H9 (cell line): ENCODE measurements around the gene DIP2C. TPM values are rescaled to one million over a fixed set of nuclear protein-coding genes. Genes with fewer than 3 reads are reported as not detected.

Experiments used
- DNase-seq: peaks from one replicate; pipeline ENCODE4 v3.0.0-alpha.2; 2017
- H2AFZ ChIP-seq: one replicate; pipeline ENCODE4 v1.6.1; 2013; ENCODE audit warnings: mild to moderate bottlenecking, low read length, control low read depth, moderate library complexity
- H2AK5ac ChIP-seq: 2 replicates; pipeline ENCODE4 v1.6.1; 2013; ENCODE audit warnings: low read length, control low read depth, mixed read lengths; ENCODE audit not compliant: insufficient read length
- H2BK120ac ChIP-seq: one replicate; pipeline ENCODE4 v1.6.1; 2013; ENCODE audit warnings: low read depth, mild to moderate bottlenecking, low read length, control low read depth, inconsistent platforms; ENCODE audit not compliant: poor library complexity, severe bottlenecking
- H2BK12ac ChIP-seq: 2 replicates; pipeline ENCODE4 v1.6.1; 2013; ENCODE audit warnings: low read length, control low read depth, mixed read lengths, low read depth; ENCODE audit not compliant: insufficient read length
- H2BK15ac ChIP-seq: 2 replicates; pipeline ENCODE4 v1.6.1; 2013; ENCODE audit warnings: low read depth, low read length, control low read depth
- H2BK20ac ChIP-seq: one replicate; pipeline ENCODE4 v1.6.1; 2013; ENCODE audit warnings: low read depth, mild to moderate bottlenecking, low read length, control low read depth, inconsistent platforms; ENCODE audit not compliant: poor library complexity, severe bottlenecking
- H2BK5ac ChIP-seq: 2 replicates; pipeline ENCODE4 v1.6.1; 2013; ENCODE audit warnings: low read length, control low read depth, mixed read lengths; ENCODE audit not compliant: insufficient read length
- H3K14ac ChIP-seq: 2 replicates; pipeline ENCODE4 v1.6.1; 2013; ENCODE audit warnings: low read length, control low read depth; ENCODE audit not compliant: insufficient read depth
- H3K18ac ChIP-seq: 2 replicates; pipeline ENCODE4 v1.6.1; 2013; ENCODE audit warnings: low read depth, mild to moderate bottlenecking, mixed read lengths, low read length, control low read depth; ENCODE audit not compliant: insufficient read length
- H3K23ac ChIP-seq: 2 replicates; pipeline ENCODE4 v1.6.1; 2013; ENCODE audit warnings: low read length, control low read depth, mixed read lengths, low read depth; ENCODE audit not compliant: insufficient read length
- H3K23me2 ChIP-seq: 2 replicates; pipeline ENCODE4 v1.6.1; 2013; ENCODE audit warnings: low read depth, mild to moderate bottlenecking, mixed read lengths, low read length, control low read depth; ENCODE audit not compliant: insufficient read length, poor library complexity, severe bottlenecking
- H3K27ac ChIP-seq: 2 replicates; pipeline ENCODE4 v1.5.1; 2013; ENCODE audit warnings: low read length, control low read depth, mixed read lengths, low read depth; ENCODE audit not compliant: insufficient read length
- H3K27me3 ChIP-seq: 2 replicates; pipeline ENCODE4 v1.6.1; 2013; ENCODE audit warnings: low read length, control low read depth, inconsistent platforms; ENCODE audit not compliant: insufficient read depth
- H3K4ac ChIP-seq: 2 replicates; pipeline ENCODE4 v1.6.1; 2013; ENCODE audit warnings: low read depth, mild to moderate bottlenecking, control low read depth, inconsistent platforms, low read length, moderate library complexity
- H3K4me1 ChIP-seq: 2 replicates; pipeline ENCODE4 v1.6.1; 2013; ENCODE audit warnings: low read length, control low read depth, inconsistent platforms; ENCODE audit not compliant: insufficient read depth
- H3K4me2 ChIP-seq: 2 replicates; pipeline ENCODE4 v1.6.1; 2013; ENCODE audit warnings: low read length, control low read depth, mixed read lengths; ENCODE audit not compliant: insufficient read length, insufficient read depth
- H3K56ac ChIP-seq: 2 replicates; pipeline ENCODE4 v1.6.1; 2013; ENCODE audit warnings: low read depth, mild to moderate bottlenecking, mixed read lengths, low read length, control low read depth; ENCODE audit not compliant: insufficient read length
- H3K79me1 ChIP-seq: 2 replicates; pipeline ENCODE4 v1.6.1; 2013; ENCODE audit warnings: low read depth, mild to moderate bottlenecking, moderate library complexity, low read length, control low read depth, inconsistent platforms; ENCODE audit not compliant: insufficient read depth, poor library complexity, severe bottlenecking
- H3K79me2 ChIP-seq: 2 replicates; pipeline ENCODE4 v1.6.1; 2013; ENCODE audit warnings: low read length, control low read depth, inconsistent platforms; ENCODE audit not compliant: insufficient read depth
- H3K9ac ChIP-seq: 2 replicates; pipeline ENCODE4 v1.6.1; 2013; ENCODE audit warnings: low read length, control low read depth, mixed read lengths; ENCODE audit not compliant: insufficient read length; ENCODE audit errors: extremely low read depth
- H3K9me3 ChIP-seq: one replicate; pipeline ENCODE4 v1.6.1; 2013; ENCODE audit warnings: low read depth, low read length, inconsistent platforms; ENCODE audit not compliant: control insufficient read depth
- H3T11ph ChIP-seq: one replicate; pipeline ENCODE4 v1.6.1; 2013; ENCODE audit warnings: mild to moderate bottlenecking, low read length, control low read depth, inconsistent platforms
- H4K20me1 ChIP-seq: one replicate; pipeline ENCODE4 v1.6.1; 2013; ENCODE audit not compliant: control insufficient read depth, insufficient read length, insufficient read depth
- H4K5ac ChIP-seq: 2 replicates; pipeline ENCODE4 v1.6.1; 2013; ENCODE audit warnings: low read depth, mild to moderate bottlenecking, mixed read lengths, low read length, control low read depth; ENCODE audit not compliant: insufficient read length
- H4K8ac ChIP-seq: replicated peaks from 2 replicates; pipeline ENCODE4 v1.6.1; 2013; ENCODE audit warnings: low read length, control low read depth, mixed read lengths, low read depth; ENCODE audit not compliant: insufficient read length
- H4K91ac ChIP-seq: 2 replicates; pipeline ENCODE4 v1.6.1; 2013; ENCODE audit warnings: low read depth, mild to moderate bottlenecking, moderate library complexity, mixed read lengths, low read length, control low read depth; ENCODE audit not compliant: insufficient read length
- H3K27ac Mint-ChIP-seq, 3 experiments: 2 replicates in 2 of 3; 3 replicates in 1 of 3; pipeline ENCODE4 v1.8.0; 2020 to 2021; ENCODE audit warnings: mixed read lengths in 3 of 3, mild to moderate bottlenecking in 1 of 3, moderate library complexity in 1 of 3
- H3K27me3 Mint-ChIP-seq: 2 replicates; pipeline ENCODE4 v1.8.0; 2021; ENCODE audit warnings: low read depth, mild to moderate bottlenecking, moderate library complexity, mixed read lengths
- H3K36me3 Mint-ChIP-seq, 3 experiments: 2 replicates in 2 of 3; 3 replicates in 1 of 3; pipeline ENCODE4 v1.8.0; 2020 to 2021; ENCODE audit warnings: low read depth in 3 of 3, mixed read lengths in 3 of 3; ENCODE audit not compliant: insufficient read depth in 1 of 3
- H3K4me1 Mint-ChIP-seq, 2 experiments: 2 replicates each; pipeline ENCODE4 v1.8.0; 2020; ENCODE audit warnings: mixed read lengths in 2 of 2
- H3K4me3 Mint-ChIP-seq, 2 experiments: 2 replicates in 1 of 2; 3 replicates in 1 of 2; pipeline ENCODE4 v1.8.0; 2020 to 2021; ENCODE audit warnings: mild to moderate bottlenecking in 2 of 2, mixed read lengths in 2 of 2, moderate library complexity in 1 of 2
- H3K9me3 Mint-ChIP-seq, 2 experiments: 2 replicates in 1 of 2; 3 replicates in 1 of 2; pipeline ENCODE4 v1.8.0; 2020; ENCODE audit warnings: mild to moderate bottlenecking in 2 of 2, mixed read lengths in 2 of 2, moderate library complexity in 1 of 2
- CTCF ChIP-seq: fragments of 200-600 bp; sonication (generic); conservative IDR thresholded peaks from 3 replicates; pipeline ENCODE4 v1.8.0; 2021; ENCODE audit warnings: antibody characterized with exemption, mild to moderate bottlenecking
- WGBS: extraction: QIAGEN DNeasy Blood & Tissue Kit; methylation state at CpG from one replicate; pipeline ENCODE4 v1.1.7; 2013; ENCODE audit warnings: missing lambda C conversion rate, low lambda C conversion rate, mixed read lengths; ENCODE audit not compliant: insufficient read length; ENCODE audit errors: extremely low coverage; 5-methylcytosine and 5-hydroxymethylcytosine counted together
- total RNA-seq: library from RNA; stranded (reverse); gene quantifications from 2 replicates; pipeline ENCODE4 v1.2.1, GENCODE V29; 2021

Gene DIP2C
- total RNA-seq, 1 experiment from 2014 or later: 7.9 TPM

GRCh38 chr10:412109-412508 is 277.4 kb downstream of the DIP2C start:
- Histone ChIP-seq H3K27me3 (no peaks in the 10 kb centered on the region), H3K79me2 (no peaks in the 10 kb centered on the region), H2AK5ac (no peak overlapping the region), H2BK15ac (no peak overlapping the region), H2BK5ac (no peak overlapping the region), H2BK120ac (no peak overlapping the region), H3K4ac (no peak overlapping the region), H4K5ac (no peak overlapping the region), H3K23me2 (no peaks in the 10 kb centered on the region), H2AFZ (no peak overlapping the region), H3K27ac (no peak overlapping the region), H3K14ac (no peak overlapping the region), H2BK20ac (no peak overlapping the region), H3K4me1 (no peaks in the 10 kb centered on the region), H4K91ac (no peak overlapping the region), H3K23ac (no peak overlapping the region), H3K56ac (no peak overlapping the region), H3K9ac (no peak overlapping the region), H3K4me2 (no peak overlapping the region), H3T11ph (no peak overlapping the region), H2BK12ac (no peak overlapping the region), H3K79me1 (no peaks in the 10 kb centered on the region), H3K9me3 (no peaks in the 10 kb centered on the region), H4K8ac (no peak overlapping the region), H3K18ac (no peak overlapping the region), H4K20me1 (no peaks in the 10 kb centered on the region)
- H3K9me3 Mint-ChIP-seq: no peaks in the 10 kb centered on the region
- H3K27me3 Mint-ChIP-seq: no peaks in the 10 kb centered on the region
- WGBS: no CpG with 5 or more reads among the region's 10 CpGs
- DNase-seq: no peak
- no peak overlapping the region for H3K27ac Mint-ChIP-seq
- H3K4me3 Mint-ChIP-seq: no peak overlapping the region
- H3K4me1 Mint-ChIP-seq: peaks cover 0 to 13% of the 10 kb centered on the region in 2 experiments; a peak in 1 of 4 replicates
- TF ChIP-seq CTCF: no peak
- peaks cover 6 to 7% (median 6%) of the 10 kb centered on the region in 3 experiments; a peak in 5 of 7 replicates for H3K36me3 Mint-ChIP-seq
